Measurements from ENCODE around the gene ETV1. TPM values are rescaled to one million over a fixed set of nuclear protein-coding genes. Genes with fewer than 3 reads are reported as not detected.

ETV1 gene
- total and polyA plus RNA-seq, 9 of the 15 experiments (the other 6 are each of a cell fraction or from before 2014, with no cell fraction given), result 7.2 to 27.4 (median 14.0) TPM

GRCh38 chr7:13904689-13905088, 84.8 kb downstream of the ETV1 start:
- Histone ChIP-seq H3K27me3 (ENCODE audit: control insufficient read depth in 2 of 2, insufficient read depth in 2 of 2, low read length in 2 of 2) (no peaks in the 10 kb centered on the region), H3K4me1 (replicated peaks in 1 of 2; ENCODE audit: control insufficient read depth in 2 of 2, insufficient read depth in 2 of 2, low read length in 2 of 2) (no peaks in the 10 kb centered on the region), H3K79me2 (ENCODE audit: control insufficient read depth, insufficient read depth, low read length) (no peaks in the 10 kb centered on the region), H3K4me3 (no peak overlapping the region), H3K27ac (ENCODE audit: extremely low read depth, low read depth, low read length) (no peak overlapping the region), H2AFZ (ENCODE audit: low read depth, low read length) (no peak overlapping the region), H3K9me3 (replicated peaks; ENCODE audit: control insufficient read depth, insufficient read depth, low read depth, low read length) (no peaks in the 10 kb centered on the region), H3K9ac (ENCODE audit: insufficient read depth in 1 of 2, low read depth in 2 of 2, low read length in 2 of 2) (no peak overlapping the region), H3K4me2 (ENCODE audit: insufficient read depth, low read length) (no peak overlapping the region), H3K9me1 (ENCODE audit: control insufficient read depth, insufficient read depth, low read length) (no peaks in the 10 kb centered on the region), H4K20me1 (replicated peaks; ENCODE audit: control insufficient read depth, insufficient read depth, low read length) (no peaks in the 10 kb centered on the region), H3K36me3 (ENCODE audit: control insufficient read depth, insufficient read depth, low read length) (peaks cover 6% of the 10 kb centered on the region; the same call in 1 of the 3 replicates)
- no peak for FAIRE-seq
- WGBS (ENCODE audit: insufficient coverage, low coverage, missing lambda C conversion rate), result 69% methylated on average over 3 of the region's 3 CpGs
- ChIA-PET CTCF (ENCODE audit: low intra/inter-chr PET ratio) (no interaction called here), POLR2A (no interaction called here)
- intact Hi-C loops (cut with micrococcal nuclease) (no loop called here), in situ Hi-C loops (cut with MboI) (loop anchor here (10.0 kb wide), 1 partner anchor 1600 kb away; no protein-coding TSS in a partner anchor)
- no TSS peak for BruUV-seq (replicated peaks)
- no peak for ATAC-seq
- no peak for DNase-seq (ENCODE audit: extremely low read depth in 1 of 4, low spot score in 3 of 4)
- TF ChIP-seq TARDBP (IDR thresholded peaks at IDR 0.05), result no peak
- no peak for TF ChIP-seq CHD7 (IDR thresholded peaks at IDR 0.05; ENCODE audit: low read depth, low read length)
- TF ChIP-seq SRSF3 (IDR thresholded peaks at IDR 0.05; ENCODE audit: insufficient read depth, low read length), result no peak
- TF ChIP-seq TRIM28 (IDR thresholded peaks at IDR 0.05), result no peak
- TF ChIP-seq TAL1 (IDR thresholded peaks at IDR 0.05), result no peak
- no peak for TF ChIP-seq USF2 (CRISPR knock-in tag; IDR thresholded peaks at IDR 0.05)
- no peak for TF ChIP-seq BRCA1 (IDR thresholded peaks at IDR 0.05)
- TF ChIP-seq BRCA1 (CRISPR knock-in tag; IDR thresholded peaks at IDR 0.05), result no peak
